HG03442 (cell line): Measurements from ENCODE around the gene LAMA1.

ENCODE experiments used
- ATAC-seq: cut with Tn5 transposase; IDR thresholded peaks from one replicate; pipeline ENCODE4 v1.9.1; 2021; ENCODE audit warnings: mild to moderate bottlenecking, moderate library complexity; ENCODE audit not compliant: unreplicated experiment

The LAMA1 gene

DNA sequence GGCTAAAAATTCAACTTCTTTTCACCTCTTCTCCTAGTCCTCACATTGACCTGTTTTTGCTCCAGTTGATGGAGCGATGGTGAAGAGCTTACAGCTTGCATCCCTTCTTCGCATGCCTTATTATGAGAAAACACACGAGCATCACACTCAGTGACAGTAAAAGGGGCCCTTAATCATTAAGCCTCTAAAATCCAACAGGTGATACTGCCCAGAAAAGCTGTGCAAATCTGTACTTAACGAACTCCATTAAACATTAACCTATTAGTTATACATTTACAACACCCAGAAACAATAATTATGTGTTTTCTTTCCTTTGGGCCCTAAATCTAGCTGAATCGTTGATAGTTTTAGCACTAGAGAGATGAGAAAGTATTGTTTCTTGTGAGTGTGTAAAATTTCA lies 54.8 kb downstream of the LAMA1 start:
- no peak for ATAC-seq

DNA sequence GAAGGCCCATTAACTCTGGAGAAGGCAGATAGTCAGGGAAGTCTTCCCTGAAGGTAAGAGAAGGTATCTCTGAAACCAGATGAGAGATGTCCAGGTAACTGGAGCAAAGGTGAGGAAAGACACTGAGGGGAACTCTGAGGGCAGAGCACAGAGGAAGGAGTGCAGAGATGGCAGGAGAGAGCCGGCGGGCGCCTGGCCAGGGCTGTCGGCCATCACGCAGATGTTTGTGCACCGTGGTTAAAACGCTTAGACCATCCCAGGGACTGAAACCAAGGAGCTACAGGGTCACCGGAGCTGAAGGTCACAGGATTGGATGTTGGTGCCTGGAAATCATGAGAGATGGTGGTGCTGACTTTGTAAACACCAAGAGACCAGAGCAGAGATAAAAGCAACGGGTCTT lies 55.4 kb downstream of the LAMA1 start:
- ATAC-seq: no peak

DNA sequence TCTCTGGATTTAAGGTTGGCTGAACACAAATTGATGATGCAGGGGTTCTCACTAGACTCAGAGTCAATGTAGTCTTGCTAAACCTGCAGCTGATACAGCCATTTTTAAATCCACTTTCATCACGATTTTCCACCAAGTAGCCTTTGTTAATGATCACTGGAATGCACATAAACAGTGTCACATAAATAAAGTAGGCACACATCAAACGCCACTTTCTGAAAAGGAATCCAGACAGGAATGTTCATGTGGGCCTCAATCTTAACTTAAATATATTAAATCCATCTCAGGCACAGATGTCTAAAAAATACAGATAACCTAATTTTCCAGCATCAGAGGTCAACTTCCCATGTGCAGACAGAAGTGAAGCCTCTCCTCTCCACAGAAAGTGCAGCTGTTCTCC lies 58.3 kb downstream of the LAMA1 start:
- no peak for ATAC-seq

- ATAC-seq: no peak
These were observed 61.6 kb downstream of the LAMA1 start for GRCh38 chr18:7056026-7056425.

DNA sequence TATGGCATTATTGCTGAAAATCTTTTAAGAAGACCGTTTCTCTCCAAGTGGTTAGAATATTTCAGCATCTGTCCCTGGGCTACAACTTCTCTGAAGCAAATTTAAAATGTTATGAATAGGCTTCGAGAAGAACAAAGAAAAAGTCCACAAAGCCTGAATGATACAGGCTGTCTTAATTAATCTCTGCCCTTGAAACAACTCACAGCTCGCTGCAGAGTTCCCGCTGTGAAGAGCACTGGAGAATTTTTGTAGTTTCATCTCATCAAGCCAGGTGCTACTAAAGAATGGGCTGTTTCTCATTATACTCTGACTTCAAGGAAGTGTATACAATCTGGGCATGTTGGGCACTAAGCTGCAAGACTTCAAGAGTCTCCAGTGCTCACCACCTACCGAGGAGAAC lies 67.6 kb downstream of the LAMA1 start:
- ATAC-seq: no peak

DNA sequence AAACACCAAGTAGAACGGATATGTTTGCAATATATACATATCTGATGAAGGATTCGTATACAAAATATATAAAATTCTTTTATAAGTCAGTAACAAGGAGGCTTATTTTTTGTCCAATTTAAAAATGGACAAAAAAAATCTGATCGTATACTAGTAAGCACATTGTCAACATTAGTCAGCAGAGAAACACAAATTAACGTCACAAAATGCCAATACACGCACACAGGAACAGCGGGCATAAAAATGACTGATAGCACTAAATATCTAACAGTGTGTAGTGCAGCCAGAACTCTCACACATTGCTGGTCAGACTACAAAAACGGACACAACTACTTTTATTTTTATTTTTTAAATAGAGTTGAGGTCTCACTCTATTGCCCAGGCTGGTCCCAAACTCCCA lies 69.5 kb downstream of the LAMA1 start:
- ATAC-seq: no peak

- ATAC-seq: no peak
These were observed 70.3 kb downstream of the LAMA1 start for GRCh38 chr18:7047336-7047735.

- ATAC-seq: no peak
These were observed 79.2 kb downstream of the LAMA1 start for GRCh38 chr18:7038330-7038851.

DNA sequence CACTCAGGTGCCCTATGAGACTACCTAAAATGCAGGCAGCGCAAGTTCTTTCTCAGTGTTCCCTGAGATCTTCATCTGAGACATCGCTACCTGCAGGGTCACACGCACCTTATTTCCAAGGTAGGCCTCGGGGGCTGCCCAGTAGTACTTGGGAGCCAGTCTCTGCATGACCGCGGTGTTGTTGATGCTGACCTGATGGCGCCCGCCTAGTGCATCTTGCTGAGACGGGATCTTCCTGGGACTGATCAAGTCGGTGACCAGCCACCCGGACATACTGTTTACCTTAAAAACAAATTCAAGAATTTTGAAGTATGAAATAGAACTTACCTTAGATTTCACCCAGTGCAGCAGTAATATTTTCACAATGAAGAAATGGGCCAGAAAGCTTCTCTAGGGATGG lies 80.1 kb downstream of the LAMA1 start:
- no peak for ATAC-seq

DNA sequence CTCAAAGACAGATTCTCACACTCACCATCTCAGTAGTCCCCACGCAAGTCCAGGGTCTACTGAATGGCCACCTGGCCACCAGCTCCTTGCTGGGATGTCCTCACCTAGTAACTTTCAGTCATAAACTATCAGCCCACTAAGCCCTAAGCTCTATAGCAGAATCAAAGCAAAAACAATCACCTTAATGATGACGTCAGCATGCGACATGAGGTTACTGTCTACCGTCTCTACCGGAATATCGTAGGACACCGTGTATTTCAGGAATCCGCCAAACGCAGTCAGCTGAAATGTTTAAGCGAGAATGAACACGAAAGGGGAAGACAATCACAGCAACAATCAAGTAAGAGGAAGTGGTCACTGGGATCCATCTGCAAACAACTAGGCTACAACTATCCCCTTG lies 81.8 kb downstream of the LAMA1 start:
- no peak for ATAC-seq

- no peak for ATAC-seq
These were observed 82.7 kb downstream of the LAMA1 start for GRCh38 chr18:7034924-7035323.

DNA sequence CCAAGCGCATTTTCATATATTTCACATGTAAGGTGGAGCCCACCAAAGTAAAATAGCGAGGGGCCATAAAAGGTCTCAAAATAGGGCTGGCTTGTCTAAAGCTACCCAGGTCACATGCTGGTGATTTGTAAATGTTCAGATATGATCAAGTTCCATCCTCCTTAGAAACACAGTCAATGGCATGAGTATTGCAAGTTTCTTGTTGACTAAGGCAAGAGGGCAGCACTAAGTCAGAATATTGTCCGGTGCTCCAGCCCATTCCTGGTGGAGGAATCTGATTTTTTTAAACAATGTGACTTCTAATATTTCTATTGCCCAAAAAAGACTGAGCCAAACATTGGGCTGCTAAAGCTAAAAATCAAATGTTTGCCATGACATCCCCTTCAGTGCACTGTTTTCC lies 85.1 kb downstream of the LAMA1 start:
- ATAC-seq: no peak

GRCh38 chr18:7028625-7029024 lies 89.0 kb downstream of the LAMA1 start:
- ATAC-seq: no peak

DNA sequence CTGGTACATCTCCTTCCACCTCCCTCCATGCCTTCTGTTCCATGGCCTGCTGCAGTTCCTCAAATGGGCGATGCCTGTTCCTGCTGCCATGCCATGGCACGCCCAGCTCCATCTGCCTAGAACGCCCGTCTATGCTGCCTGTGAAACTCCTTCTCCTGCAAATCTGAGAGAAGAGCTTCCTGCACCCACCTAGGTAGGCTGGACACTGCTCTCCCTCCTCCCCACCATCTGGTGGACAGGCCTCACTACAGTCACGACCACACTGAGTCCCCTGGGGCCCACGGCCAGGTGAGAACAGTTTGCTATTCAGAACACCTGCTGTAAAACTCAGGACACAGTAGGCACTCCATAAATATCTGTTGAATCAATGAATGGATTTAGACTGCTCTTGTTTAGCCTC lies 92.4 kb downstream of the LAMA1 start:
- ATAC-seq: no peak

DNA sequence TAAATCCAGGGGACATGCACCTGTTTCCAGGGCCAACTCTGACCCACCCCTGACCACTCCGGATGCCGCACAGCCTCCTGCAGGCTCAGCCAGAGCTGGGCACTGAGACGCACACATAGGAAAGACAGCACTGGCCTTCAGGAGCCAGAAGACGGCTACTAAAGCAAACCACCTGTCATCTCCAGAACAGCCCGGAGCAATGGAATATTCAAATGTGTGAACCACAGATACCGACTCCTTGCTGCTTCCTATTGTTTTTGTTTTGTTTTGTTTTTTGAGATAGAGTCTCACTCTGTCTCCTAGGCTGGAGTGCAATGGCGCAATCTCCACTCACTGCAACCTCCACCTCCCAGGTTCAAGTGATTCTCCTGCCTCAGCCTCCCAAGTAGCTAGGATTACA lies 94.0 kb downstream of the LAMA1 start:
- no peak for ATAC-seq

DNA sequence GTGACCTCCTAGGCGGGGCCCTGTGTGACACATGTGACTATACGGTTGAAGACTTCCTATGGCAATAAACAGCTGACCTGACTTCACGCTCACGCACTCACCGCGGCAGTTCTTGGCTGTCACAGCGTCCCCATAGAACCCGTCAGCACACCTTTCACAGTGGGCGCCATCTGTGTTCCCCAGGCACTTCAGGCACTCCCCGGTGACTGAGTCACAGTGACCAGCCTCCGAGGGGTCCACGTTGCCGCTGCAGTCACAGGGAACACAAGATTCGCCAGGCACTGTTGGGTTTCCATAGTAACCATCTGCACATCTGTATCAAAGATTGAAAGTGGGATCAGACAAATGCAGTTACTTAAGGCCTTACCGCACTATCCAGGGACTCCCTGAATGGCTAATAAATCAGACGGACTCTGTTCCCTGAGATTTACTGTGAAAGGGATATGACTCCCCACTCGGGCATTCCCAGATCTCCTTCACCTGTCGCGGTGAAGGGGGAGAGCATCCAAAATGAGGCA lies 94.5 kb downstream of the LAMA1 start:
- no peak for ATAC-seq

DNA sequence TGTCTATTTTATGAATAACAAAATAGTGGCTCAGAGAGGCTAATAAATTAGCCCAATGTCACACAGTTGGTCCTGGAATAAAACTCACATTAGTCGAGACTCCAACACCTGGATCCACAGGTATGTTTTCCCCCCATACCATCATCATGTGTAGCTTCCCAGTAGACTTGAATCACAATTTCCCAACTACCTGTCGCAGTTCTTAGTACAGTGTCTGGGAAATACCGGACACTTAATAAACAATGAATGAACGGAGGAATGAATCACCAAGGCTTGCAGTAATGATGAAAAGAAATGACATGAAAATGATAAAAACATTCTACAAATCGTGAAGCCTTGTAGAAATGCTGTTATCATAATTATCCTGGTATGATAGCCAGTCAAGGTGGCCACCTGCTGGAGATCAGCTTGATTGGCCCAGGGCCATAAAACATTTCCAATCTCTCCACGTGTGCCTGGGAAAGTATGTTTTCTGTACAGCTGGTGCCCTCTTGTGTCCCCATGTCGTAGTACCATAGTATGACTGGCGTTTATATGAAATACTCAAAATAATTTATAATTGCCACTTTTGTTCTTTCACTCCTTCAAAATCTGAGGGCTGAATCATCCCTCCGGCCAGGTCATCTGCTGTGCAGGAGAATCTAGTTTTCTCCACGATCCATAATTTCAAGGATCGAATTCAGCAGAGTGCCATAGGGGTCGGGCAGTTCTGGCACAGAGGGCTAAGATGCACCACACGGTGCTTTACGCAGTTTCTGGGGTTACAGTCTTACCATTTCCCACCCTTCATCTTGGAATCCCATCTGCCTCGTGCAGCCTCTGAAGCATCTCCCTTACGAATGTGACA lies 95.4 kb downstream of the LAMA1 start:
- ATAC-seq: no peak

GRCh38 chr18:7020995-7021777 lies 96.4 kb downstream of the LAMA1 start:
- no peak for ATAC-seq

- no peak for ATAC-seq
These were observed 100.6 kb downstream of the LAMA1 start for GRCh38 chr18:7017013-7017412.

DNA sequence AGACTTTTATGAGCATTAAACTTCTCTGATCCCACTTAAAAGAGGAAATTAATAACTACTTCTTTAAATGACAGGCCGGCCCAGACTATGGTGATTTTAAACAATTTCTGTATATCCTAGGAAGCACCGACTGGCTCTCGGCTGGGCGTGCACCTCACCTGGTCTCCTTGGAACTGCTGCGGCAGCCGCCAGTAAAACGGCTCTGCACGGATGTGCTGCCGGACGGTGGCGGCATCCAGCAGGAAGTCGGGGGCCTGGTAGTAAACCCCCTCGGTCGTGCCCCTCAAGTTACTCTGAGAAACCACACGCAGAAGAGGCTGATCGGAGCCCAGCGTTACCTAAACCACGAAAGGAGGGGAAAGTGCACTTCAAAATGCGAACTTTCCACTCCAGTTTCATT lies 106.5 kb downstream of the LAMA1 start:
- ATAC-seq: no peak

DNA sequence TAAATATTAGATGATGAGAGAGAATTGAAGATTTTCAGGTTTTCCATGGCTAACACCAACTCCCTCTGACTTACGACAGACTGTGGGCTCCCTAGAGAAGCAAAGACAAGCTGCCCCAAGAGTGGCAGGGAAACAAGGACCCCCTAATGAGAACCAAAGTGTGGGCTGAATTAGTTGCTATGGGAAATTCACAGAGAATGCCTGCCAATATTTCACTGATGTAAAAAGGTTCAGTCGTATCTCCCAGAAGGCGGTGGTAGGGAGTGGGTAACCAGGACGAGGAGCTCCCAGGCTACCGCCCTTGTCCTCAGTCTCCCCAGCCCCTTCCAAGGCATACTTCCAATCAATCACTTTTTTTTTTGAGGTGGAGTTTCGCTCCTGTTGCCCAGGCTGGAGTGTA lies 113.6 kb downstream of the LAMA1 start:
- no peak for ATAC-seq

DNA sequence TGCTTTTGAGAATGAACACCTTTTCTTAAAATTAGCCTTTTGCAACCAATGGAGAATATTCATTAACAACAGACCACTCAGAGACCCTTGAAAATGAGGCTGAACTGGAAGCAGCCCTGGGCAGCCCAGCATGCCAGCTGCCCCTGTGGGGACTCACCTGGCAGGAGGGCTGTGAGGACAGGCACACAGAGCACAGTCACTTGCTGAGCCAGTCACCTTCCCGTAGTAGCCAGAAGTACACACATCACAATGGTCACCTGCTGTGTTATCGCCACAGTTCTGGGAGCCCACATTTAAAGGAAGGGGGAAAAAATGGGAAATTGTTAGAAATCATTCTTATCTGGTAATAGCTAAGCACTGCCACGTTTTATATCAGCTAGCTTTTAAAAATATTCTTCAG lies 115.5 kb downstream of the LAMA1 start:
- no peak for ATAC-seq
